ENCODE measurements around the gene PLCB4.
A peak's percentile ranks its signal among the peaks of the same experiment; 100 is the strongest.

Gene PLCB4

DNA sequence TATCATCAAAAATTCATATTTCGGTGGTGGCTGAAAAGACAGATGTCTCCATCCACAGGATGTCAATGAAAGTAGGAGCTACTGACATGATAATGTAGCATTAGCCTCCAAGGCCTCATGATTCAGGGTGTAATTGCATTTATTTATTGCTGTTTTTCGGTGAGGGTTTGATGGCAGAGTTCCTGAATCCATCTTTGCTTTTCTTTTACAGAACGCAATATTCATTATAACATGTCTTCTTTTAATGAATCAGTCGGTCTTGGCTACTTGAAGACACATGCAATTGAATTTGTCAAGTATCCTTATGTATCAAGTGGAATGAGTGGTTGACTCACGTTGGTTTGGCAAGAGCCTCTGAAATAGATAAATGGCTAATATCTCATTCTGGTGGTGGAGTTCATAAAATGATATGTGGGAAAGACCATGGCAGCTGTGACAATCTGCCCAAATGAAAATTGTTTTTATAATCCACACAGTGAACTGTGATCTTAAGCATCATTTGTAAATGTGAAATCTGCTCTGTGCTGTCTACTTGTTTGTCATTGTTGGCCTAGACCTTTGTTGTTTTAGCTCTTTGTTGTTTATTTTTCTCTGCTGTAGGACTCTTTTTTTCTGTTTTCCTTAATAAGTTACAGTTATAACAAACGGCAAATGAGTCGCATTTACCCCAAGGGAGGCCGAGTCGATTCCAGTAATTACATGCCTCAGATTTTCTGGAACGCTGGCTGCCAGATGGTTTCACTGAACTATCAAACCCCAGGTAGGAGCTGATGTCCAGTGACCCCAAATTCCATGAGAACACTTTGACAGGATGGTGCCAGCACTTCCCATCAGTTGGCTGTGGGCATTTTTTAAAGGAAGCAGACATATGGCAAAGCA is 339.8 kb downstream of the PLCB4 start:
- FAIRE-seq (no peak), DNase-seq (ENCODE audit: insufficient read length, low spot score) (no peak)
- TF ChIP-seq POLR2A (IDR thresholded peaks at IDR 0.05; ENCODE audit: low read depth, low read length), result no peak

DNA sequence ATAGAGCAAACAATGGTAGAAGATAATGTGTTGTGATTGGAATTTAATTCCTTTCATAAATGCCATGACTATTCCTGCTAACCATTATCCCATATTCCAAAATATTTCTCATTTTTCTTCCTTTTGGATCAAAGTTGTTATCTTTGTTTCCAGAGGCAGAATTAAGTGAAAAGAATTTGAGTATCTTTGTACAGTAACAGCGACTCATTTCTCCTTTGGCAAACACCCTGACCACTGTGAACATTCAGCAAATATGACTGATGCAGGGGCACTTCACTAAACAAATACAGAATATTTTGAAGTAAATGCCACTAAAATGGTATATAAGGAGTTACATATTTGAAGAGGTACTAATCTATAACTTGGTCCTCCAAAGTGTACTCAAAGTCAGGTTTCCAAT is 340.5 kb downstream of the PLCB4 start:
- no peak for FAIRE-seq
- no peak for TF ChIP-seq POLR2A (IDR thresholded peaks at IDR 0.05; ENCODE audit: low read depth, low read length)
- no peak for DNase-seq (ENCODE audit: insufficient read length, low spot score)

DNA sequence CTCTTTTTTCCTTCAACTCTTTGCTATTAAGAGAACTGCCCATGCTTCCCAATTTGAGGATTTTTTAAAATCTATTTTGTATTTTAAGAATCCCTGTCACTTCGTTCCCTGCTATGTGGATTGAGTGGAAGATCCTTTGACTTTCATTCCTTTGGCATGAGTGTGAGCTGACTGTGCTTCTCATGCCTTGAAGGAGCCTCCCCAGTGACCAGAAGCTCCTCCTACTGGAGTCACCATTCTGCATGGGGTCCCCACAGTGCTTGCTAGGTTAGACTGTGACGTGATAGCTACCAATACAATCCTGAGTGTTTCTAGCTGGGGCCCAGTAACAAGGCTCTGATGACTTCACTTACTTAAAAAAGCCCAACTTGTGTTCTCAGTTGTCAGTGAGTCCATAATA is 341.1 kb downstream of the PLCB4 start:
- no peak for TF ChIP-seq POLR2A (IDR thresholded peaks at IDR 0.05; ENCODE audit: low read depth, low read length)
- DNase-seq (ENCODE audit: insufficient read length, low spot score) (peak; percentile 62), FAIRE-seq (peak; percentile 69)

DNA sequence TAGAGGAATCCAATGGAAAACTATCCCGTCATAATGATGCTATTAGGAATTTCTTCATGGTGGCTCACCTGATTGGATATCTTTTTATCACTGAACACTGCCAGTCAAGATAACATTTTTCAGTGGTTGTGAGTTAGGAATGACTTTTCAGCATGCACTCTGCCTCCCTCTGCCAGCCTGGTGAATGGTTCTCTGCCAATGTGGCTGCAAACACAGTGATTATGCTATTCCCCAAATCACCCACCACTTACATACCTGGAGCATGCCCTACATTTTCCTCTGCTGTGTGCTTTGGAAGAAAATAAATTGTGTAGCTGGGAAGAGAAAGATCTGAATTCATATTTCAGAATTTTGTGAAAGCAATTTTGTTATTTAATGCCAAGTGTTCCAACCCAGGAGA is 342.9 kb downstream of the PLCB4 start:
- DNase-seq (ENCODE audit: insufficient read length, low spot score) (no peak), FAIRE-seq (no peak)
- no peak for TF ChIP-seq POLR2A (IDR thresholded peaks at IDR 0.05; ENCODE audit: low read depth, low read length)

DNA sequence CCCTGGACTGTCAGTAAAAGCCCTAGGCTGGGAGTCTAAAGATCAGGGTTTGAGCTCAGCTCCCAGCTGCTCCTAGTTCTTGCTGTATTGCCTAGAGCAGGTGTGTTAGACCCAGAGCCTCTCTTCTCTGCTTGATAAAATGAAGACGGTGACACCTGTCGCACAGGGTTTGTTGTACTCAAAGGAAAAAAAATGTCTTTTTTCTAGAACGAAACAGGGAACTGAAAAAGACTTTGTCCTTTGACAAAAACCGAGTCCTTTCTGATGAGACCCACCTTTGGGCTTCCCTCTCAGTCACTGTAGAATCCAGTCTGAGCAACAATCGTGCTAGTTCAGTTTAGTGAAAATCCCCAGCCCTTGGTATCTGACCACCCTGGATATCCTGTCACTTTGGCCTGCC is 343.4 kb downstream of the PLCB4 start:
- no peak for FAIRE-seq
- no peak for TF ChIP-seq POLR2A (IDR thresholded peaks at IDR 0.05; ENCODE audit: low read depth, low read length)

DNA sequence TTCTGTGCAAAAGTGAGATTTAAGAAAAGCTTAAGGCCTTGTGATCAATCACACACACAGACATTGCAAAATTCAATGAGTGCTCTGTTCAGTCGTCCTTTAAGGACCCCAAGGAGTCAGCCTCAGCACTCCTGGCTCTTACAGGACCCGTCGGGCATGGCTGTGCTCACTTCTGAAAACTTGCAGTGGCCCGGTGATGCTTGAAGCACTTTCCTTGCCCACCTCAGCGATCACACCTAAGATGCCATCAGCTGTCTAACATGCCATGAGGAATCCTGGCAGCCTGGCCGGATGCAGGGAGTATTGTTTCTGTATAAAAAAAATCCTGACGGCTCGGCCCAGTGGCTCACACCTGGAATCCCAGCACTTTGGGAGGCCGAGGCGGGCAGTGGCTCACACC is 344.1 kb downstream of the PLCB4 start:
- no peak for FAIRE-seq

More for the DNA sequence above, 343.4 kb downstream of the PLCB4 start:
- DNase-seq (ENCODE audit: insufficient read length, low spot score), result no peak

DNA sequence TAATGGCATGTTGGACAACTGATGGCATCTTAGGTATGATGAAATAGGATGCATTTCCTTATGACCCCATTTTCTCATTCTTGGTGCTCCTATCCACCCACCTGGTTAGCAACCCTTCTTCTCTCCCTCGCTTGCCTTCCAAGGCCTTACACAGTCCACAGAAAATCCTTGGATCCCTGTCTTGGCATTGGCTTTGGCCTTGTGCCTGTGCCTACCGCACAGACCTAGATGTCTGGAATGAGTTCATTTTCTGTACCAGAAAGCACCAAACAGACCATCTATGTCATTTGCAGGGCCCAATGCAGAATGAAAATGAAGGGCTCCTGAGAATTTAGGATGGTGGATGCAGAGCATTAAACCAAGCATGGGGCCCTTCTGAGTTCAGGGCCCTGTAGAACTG is 346.5 kb downstream of the PLCB4 start:
- FAIRE-seq, result no peak

More for the DNA sequence above, 344.1 kb downstream of the PLCB4 start:
- DNase-seq (ENCODE audit: insufficient read length, low spot score), result no peak
- TF ChIP-seq POLR2A (IDR thresholded peaks at IDR 0.05; ENCODE audit: low read depth, low read length), result no peak

DNA sequence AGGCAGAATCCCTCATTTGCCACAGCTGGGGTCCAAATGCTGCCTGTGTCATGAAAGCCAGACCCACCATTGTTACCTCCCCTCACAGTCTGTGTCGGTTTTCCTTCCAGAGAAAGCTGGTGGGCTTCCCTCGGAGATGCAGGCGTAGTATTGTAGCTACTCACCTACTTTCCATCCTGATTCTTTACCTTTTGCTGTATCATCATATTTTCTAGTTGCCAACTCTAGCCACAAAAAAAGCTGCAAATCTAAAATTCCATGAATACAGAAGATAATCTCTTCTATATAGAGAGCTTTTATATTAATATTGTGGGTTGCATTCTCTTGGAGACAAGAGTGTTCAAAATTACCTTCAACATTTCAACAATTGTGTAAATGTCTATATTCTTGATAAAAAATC is 347.5 kb downstream of the PLCB4 start:
- FAIRE-seq, result no peak
- DNase-seq (ENCODE audit: insufficient read length, low spot score), result no peak
- no peak for TF ChIP-seq POLR2A (IDR thresholded peaks at IDR 0.05; ENCODE audit: low read depth, low read length)

More for the DNA sequence above, 346.5 kb downstream of the PLCB4 start:
- no peak for TF ChIP-seq POLR2A (IDR thresholded peaks at IDR 0.05; ENCODE audit: low read depth, low read length)
- no peak for DNase-seq (ENCODE audit: insufficient read length, low spot score)

DNA sequence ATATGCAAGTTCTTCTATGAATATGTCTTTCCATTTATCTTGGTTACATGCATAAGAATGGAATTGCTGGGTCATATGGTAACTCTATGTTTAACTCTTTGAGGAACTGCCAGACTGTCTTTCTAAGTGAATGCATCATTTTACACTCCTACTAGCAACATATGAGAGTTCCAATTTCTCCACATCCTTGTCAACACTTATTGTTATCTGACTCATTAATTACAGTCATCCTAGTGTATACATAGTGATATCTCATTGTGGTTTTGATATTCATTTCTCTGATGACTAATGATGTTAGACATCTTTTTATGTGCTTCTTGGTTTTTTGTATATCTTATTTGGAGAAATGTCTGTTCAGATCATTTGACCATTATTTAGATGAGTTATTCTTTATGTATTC is 348.8 kb downstream of the PLCB4 start:
- TF ChIP-seq POLR2A (IDR thresholded peaks at IDR 0.05; ENCODE audit: low read depth, low read length), result no peak
- DNase-seq (ENCODE audit: insufficient read length, low spot score) (no peak), FAIRE-seq (no peak)

DNA sequence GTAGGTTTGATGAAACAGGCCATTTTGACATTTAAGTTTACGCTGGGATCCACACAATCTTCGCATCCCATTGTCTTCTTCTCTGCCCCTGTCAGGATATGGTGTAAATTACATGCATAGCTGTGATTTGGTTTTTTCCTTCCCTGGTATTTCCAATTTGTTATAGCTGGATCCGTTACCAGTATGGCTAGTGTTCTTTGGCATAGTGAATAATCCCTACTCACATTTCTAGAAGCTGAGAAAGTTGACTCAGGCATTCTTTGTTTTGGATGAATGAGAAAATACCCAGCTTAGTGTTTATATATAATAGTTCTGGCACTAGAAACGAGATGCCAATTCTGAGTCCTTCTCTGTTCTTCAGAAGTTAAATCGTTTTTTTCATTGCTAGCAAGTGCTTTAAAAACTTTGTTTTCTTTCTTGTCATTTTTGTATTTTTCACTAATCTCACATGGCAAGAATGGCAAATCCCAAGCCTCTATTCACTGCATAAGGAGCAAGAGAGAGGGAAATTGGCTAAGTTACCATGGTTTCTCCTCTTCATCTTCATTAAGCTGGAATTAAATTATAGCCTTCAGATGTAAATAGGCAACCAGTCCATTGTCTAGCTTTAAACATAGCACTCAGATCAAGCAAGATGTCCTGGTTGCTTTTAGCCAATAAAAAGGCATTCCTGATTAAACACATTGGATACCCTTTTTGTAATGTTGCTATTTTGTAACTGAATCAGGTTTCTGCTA is 353.6 kb downstream of the PLCB4 start:
- no peak for TF ChIP-seq POLR2A (IDR thresholded peaks at IDR 0.05; ENCODE audit: low read depth, low read length)
- FAIRE-seq (no peak), DNase-seq (ENCODE audit: insufficient read length, low spot score) (no peak)

DNA sequence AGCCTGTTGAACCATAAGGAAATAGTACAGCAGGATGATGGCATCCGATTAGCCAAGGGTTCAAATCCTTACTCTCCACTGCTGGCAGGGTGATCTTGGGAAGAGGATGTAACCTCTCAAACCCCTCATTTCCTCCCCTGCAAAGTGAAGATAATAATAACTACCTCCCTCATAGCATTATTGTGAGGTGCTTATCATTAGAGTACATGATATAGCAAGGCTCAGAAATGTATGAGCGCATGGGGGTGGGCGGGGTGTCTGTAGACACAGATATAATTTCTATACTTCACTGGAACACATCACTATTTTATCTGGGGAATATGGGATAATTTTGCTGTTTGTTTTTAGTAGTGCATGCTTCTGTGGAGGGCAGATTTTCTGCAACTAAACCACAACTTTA is 355.7 kb downstream of the PLCB4 start:
- DNase-seq (ENCODE audit: insufficient read length, low spot score) (no peak), FAIRE-seq (no peak)
- TF ChIP-seq POLR2A (IDR thresholded peaks at IDR 0.05; ENCODE audit: low read depth, low read length), result no peak

DNA sequence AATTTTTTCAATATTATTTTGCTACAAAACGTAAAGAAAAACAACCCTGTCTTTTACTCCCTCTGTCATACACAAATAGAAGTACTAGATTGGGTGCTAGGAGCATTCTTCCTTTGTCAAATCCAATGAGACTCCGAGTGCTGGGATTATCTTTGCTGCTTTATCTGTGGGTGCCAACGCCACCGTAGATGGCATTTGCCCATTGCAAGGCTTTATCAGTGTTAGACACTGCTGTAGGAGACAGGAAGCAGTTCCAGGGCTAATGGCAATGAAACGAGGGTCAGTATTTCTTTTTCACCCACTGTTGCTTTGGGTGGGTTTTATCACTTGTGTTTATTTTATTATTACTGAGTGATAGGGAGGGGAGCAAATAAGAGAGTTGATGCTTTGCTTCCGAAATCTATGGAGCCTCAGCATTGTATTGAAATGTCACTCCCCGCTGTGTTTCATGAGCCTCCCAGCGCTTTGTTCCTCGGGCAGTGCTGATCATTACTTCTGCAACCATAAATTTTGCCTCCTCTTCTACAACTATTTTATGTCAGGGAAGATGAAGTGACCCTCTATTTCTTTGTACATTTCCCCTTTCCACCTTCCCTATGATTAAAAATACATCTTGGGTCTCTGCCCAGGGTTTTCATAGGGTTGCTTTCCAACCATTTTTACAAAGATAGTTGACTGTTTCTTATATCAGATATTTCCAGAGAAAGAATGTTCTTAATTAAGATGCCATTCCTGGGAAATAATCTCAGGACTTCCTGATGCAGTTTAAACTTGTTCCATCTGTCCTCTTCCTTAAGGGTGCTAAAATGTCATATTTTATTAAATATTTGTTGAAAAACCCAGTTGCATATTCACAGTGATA is 358.8 kb downstream of the PLCB4 start:
- TF ChIP-seq POLR2A (IDR thresholded peaks at IDR 0.05; ENCODE audit: low read depth, low read length), result no peak
- no peak for DNase-seq (ENCODE audit: insufficient read length, low spot score)
- no peak for FAIRE-seq

DNA sequence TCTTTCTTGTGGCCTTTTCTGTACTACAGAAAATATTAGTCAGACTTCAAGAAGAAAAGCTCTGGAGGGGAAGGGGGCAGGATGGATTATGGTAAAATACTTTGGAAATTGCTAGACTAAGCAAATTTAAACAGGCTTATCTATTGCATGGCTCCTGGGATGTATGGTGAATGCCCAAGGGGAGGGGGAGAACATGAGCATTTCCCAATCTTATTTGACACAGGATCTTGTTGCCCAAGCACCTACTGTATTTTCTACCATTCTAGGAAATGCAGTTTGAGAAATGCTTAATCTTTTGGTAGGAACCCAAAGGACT is 359.4 kb downstream of the PLCB4 start:
- FAIRE-seq (no peak), DNase-seq (ENCODE audit: insufficient read length, low spot score) (no peak)
- no peak for TF ChIP-seq POLR2A (IDR thresholded peaks at IDR 0.05; ENCODE audit: low read depth, low read length)

DNA sequence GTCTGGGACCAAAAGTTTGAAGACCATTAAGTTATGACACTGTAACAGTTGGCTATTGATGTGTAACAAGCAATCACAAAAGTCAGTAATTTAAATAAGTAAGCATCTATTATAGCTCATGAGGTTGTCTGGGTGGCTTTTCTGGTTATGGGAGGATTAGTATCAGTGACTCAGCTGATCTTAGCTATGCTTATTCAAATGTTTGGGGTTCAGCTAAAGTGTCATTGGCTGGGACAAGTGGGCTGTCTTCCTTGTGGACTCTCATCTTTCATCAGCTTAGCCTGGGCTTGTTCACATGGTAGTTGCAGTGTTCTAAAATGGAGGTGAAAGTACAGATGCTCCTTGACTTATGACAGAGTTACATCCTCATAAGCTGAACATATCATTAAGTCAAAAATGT is 370.9 kb downstream of the PLCB4 start:
- no peak for TF ChIP-seq POLR2A (IDR thresholded peaks at IDR 0.05; ENCODE audit: low read depth, low read length)
- DNase-seq (ENCODE audit: insufficient read length, low spot score), result no peak
- FAIRE-seq, result no peak
